IPS-NIHi11 (cell line): Measurements from ENCODE around the gene SLC25A22.

Experiments used
- DNase-seq: peaks from one replicate; pipeline ENCODE4 v3.0.0; 2012; ENCODE audit warnings: mixed read lengths, low spot score

Gene SLC25A22

GRCh38 chr11:803467-803742 is 5.3 kb upstream of the SLC25A22 start:
- no peak for DNase-seq

DNA sequence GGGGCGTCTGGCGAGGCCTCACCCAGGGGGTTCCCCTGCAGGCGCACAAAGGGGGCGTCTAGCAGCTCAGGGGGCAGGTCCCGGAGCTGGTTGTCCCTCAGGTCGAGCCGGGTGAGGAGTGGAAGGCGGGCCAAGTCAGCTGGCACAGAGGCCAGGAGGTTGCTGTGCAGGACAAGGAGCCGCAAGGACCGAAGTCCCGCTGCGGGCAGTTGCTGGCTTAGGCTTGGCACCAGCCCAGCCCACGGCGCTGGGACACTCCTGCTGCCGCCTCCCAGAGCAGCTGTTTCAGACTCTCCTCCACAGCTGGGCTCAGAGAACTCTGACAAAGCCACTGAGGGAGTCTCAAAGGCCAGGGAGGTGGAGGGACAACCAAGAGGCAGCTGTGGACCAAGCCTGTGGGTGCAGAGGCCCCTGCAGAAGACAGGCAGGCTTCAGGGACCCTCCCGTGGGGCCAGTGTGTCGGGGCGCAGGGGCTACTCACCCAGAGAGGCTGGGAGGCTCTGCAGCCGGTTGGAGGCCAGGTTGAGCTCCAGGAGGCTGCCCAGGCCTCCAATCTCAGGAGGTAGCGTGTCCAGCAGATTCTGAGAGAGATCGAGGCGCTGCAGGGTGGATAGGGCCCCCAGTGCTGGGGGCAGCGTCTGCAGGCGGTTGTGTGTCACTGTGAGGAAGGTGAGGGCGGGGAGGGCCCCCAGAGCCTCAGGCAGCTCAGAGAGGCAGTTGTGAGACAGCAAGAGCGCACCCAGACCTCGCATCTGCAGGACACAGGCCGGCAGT is 4.8 kb upstream of the SLC25A22 start:
- DNase-seq: no peak

DNA sequence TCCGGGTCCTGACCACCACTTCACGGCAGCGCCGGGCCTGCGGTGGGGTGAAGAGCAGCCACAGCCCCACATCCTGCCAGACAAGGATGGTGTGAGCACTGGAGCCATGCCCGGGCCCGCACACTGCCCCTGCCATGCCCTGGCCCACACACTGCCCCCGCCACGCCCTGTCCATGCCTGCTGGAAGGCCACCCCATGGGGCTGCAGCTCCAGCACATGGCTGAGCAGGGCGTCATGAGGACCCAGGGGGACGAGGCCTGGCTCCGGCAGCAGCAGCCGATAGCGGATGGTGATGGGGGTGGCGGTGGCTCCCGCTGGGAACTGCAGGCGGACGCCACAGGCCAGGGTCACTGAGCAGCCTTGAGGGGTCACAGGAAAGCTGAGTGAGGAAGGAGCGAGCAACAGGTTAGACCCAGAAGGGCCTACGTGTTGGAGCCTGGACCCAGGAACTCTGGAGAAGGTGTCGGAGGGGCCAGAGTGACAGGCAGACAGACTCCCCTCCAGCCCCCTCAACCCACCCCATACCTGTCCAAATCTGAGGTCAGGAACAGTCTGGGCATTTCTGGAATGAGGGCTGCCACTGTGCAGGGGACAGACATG is 4.0 kb upstream of the SLC25A22 start:
- DNase-seq: no peak

DNA sequence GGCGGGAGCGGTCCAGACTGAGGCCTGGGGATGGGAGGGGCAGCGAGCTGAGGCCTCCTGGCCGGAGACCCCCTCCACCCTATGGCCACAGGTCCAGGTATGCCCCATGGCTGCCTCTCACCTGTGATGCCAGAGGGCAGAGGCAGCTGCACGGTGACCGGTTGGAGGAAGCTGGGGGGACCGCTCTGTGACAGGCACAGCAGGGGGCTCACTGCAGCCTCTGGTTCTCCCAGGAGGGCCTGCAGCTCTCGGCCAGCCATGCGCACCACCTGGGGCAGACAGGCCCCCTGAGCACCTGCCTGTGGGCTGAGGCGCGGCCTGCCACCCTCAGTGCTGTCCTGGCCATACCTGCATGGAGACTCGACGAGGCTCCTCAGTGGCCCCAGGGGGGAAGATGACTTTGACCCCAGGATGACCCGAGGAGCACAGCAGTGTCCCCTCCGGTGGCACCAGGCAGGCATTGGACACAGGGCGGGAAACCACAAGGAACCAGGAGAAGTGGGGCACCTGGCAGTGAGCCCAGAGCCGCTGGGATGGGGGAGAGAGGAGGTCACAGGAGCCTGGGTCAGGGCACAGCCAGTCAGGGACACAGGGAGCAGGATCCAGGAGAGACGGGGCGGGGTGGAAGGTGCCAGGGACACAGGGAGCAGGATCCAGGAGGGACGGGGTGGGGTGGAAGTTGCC is 3.2 kb upstream of the SLC25A22 start:
- no peak for DNase-seq

DNA sequence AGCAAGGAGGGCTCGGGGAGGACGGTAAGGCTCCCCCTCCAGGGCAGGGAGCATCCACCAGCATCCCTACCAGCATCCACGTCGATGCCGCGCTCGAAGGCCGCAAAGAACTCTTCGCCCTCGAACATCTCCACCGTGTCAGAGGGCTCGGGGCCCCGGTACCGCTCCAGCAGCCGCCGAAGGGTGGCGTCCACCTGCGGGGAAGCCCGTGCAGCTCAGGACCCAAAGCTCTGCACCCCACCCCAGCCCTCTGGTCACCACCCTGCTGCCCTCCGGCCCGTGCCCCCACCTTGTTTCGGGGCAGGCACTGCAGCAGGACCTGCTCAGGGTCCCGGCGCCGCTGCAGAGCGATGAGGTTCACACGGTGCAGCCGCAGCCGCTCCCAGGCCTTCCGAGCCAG is 2.4 kb upstream of the SLC25A22 start:
- no peak for DNase-seq

DNA sequence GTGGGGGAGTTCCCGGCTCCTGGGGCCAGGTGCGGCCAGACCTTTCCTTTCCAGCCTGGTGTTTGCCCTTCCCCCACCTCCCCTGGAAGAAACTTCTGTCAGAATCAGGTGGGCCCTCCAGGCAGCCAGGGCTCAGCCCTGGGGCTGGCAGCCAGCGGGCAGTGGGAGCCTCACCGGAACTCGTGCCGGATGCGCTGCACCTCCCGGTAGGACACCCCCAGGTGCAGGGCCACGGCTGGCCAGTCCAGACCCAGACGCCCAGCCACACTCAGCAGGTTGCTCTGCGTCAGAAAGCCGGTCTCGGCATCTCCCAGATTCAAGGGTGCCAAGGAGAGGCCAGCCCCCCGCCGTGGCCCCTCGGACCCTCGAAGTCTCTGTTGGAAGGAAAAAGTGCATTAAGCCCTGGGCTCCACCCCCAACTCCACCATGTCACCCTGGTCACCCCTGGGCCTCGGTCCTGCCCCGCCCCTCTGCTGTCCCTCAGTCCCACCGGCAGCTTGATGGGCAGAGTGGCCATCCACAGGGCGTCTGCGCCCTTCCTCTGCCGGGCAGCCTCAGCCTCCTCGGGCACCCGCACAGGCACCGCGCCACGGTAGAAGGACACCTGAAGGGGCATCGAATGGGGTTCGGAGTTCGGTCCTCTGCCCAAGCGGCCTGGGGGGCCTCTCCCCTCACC is 1.7 kb upstream of the SLC25A22 start:
- DNase-seq: no peak

DNA sequence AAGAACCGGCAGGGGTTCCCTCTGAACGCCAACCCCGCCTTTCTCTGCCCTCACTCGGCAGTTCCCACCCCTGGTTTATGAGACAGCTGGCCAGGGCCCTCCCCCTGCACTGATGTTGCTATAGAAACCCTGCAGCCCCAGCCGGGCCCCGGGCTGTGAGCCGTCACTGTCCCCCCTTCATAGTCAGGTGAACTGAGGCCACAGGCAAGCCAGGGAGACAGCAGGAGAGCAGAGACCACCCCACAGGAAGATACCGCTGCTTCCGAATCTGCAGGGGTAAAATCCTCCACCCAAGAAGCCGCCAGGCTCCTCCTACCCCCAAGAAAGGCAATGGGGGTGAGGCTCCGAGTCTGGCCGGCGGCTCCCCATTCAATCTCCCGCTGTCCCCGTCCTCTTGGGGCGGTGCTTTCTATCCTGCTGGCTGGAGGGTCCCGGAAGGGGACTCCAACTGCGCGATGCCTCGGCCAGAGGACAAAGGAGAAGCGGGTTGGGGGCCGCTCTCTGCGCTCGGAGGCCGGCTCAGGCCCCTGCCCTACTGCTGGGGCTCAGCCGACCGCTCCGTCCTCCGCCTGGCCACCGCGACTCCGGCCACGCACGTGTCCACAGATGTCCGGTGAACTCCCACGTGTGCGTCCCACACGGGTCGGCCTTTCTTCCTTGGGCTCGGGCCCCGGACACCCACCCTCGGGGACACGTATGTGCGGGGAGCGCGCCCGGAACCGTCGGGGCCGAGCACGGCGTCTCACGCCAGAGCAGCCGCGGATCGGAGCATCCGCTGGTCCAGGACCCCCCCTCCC is 587 bp downstream of the SLC25A22 start:
- peak; percentile 79 for DNase-seq

GRCh38 chr11:796565-797295 is 1.4 kb downstream of the SLC25A22 start:
- no peak for DNase-seq

DNA sequence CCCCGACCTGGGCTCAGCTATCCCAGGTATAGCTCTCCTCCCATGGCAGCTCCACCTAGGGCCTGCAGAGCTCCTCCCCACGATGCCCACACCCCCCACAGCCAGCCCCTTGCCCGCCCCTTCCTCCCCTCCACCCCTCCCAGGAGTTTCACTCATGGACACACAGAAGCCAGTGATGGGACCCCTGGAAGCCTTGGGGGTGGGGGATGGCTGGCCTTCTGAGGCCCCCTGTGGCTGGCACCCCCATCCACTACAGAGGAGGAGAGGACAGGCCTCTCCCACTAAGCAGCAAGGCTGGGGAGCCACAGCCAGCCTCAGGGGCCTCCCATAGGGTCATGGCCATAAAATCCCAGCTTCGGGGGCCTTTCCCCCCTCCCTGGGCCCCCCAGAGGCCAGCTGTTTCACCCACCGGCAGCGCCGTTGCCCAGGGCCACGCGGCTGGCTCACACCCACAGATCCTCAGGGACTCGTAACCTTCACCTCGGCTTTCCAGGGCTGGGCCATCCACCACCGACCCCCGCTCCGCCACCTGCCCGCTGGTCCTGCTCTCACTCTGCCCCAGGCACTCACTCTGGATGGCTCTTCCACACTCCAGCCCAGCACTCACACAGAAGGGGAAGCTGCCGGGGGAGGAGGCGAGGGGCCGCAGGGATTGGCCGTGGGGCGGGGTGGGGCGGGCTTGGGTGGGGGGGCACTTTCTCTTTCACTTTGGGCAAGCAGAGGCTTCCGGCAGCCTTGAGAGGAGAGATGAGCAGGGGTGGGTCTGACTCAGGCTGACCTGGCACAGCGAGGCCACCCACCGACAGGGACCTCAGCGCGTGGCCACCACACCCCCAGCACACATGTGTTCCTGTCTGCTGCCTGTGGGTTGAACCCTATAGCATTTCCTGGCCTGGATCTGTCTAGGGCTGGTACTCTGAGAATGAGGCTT is 2.2 kb downstream of the SLC25A22 start:
- DNase-seq: no peak

DNA sequence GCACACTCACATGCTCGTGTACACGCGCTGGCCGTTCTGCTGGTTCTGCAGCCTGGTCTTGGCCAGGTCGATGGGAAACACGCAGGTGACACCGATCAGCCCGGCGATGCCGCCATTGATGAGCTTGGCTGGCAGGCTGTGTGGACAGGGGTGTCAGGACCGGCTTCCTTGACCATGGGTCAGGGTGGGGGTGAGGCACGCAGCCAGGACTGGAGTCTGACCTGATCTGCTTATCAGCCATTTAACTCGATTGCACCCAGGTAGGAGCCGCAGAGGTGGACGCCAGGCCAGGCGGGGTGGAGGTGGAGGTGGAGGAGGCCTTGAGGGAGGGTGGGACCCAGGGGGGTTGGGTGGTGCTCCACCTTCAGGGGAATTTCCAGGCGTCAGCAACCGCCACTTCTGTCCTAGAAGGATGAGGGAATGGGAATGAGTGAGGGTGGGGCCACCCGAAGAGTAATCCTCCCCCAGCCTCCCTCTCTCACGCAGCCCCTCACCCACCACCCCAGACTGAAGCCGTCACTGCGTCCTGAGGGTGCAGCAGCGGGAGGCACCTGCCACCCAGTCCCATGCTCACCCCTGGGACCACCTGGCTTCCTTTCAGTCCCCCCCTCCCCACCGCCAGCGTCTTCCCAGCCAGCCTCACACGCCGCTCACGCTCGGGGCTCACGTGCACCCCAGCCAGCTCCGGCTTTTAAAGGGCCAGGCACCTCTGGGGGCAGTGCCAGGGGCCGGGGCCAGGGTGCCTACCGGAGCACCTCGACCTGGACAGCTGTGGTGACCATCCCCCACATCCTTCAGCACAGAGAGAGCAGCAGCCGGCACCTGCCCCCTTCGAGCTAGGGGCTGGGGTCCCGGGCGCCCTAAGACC is 3.1 kb downstream of the SLC25A22 start:
- no peak for DNase-seq

DNA sequence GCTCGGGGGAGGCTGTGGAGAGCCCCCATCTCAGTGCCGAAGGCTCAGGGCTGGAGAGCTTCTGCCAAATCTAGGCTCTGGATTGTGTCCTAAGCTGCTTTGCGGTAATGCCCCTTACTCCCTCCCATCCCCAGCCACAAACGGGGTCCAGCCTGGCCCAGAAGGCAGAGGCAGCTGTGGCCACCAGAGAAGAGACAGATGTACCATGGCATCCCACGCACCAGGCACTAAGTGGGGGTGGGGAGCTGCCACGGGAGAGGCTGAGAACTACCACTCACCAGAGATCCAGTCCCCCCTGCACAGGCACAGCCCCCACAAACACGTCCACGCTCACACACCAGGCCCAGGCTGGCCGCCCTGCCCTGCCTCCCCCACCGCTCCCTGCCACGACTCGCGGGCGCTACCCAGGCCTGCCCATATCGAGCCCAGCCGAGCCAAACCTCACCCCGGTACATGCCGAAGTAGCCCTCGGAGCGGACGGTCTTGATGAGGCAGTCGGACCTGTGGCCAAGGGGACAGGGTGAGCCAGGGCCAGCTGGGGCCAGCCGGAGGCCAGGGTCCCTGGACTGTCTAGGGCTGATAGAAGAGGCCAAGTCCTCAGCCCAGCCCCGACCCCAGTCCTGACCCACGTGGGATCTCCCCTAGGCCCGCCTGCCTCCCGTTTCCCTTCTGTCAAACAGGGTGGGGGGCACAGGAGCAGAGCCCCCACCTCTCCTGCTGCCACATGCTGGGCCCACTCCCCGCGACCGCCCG is 3.9 kb downstream of the SLC25A22 start:
- no peak for DNase-seq

- DNase-seq: no peak
Observed at GRCh38 chr11:793556-793955, 4.5 kb downstream of the SLC25A22 start.

GRCh38 chr11:792873-793272 is 5.2 kb downstream of the SLC25A22 start:
- no peak for DNase-seq

GRCh38 chr11:792535-792821 is 5.6 kb downstream of the SLC25A22 start:
- no peak for DNase-seq

DNA sequence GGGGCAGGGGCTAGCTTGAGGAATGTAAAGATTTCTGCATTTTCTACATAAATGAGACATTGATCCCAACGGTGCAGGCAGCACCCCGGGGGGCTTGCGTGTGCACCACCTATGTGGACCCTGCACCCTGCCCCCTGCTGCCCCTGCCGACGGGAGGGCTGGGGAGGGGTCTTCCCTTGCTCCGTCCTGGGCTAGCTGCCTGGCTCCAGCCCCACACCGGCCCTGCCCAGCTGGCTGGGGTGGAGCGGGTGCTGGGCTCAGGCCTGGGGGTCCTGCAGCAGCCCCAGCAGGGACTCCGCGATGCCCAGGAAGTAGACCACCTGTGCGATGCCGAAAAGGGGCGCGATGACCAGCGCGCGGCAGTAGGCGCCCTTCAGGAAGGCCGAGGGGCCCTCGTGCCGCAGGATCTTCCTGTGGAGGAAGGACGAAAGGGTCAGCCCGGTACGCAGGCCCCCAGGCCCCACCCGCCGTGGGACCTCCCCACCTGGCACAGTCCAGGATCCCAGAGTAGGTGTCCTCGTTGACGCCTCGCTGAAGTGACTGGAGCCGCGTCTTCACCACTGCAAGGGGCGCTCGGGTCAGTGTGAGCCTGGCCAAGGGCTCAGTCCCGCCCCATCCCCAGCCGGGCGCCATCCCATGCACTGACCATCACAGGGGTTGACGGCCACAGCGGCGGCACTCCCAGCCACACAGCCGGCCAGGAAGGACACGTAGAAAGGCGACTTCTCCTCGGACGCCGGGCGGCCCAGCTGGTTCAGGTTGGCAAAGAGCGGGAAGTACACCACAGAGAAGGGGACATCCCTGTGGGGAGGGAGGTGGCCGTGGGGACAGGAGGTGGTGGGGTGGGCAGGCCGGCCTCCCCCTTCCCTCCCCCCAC is 6.2 kb downstream of the SLC25A22 start:
- no peak for DNase-seq

GRCh38 chr11:790721-791564 is 7.1 kb downstream of the SLC25A22 start:
- DNase-seq: peak; percentile 70

GRCh38 chr11:789943-790342 is 8.1 kb downstream of the SLC25A22 start, which contains the start of gene CEND1:
Gene CEND1 (minus strand): TSS chr11:790090. CDS start chr11:788576, 1,514 bp downstream.
- DNase-seq: peak; percentile 79
